HUDEP-2 (cell line): Measurements from ENCODE around the gene NHS.

Experiments
- DNase-seq, 76 experiments: peaks; one replicate each; lab custom pipeline; 2025; ENCODE audit not compliant: unreplicated experiment in 76 of 76; lab: John Stamatoyannopoulos, UW

The NHS gene

DNA sequence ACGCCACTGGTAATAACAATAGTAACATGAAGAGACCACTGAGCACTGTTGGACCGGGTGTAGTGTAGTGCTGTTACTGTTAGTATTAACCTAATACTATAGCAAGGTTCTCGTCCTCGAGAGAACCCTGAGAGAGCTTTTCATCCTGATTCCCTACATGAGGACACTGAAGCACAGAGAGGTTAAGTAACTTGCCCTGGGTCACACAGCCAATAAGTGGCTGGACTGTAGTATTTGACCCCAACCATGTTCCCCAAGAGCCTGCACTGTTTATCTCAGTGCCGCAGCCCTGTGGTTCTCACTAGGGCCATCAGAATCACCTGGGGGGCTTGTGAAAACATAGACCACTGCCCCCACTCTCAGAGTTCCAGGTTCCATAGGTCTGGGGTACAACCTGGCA lies 372.7 kb downstream of the NHS start:
- DNase-seq, result no peak

GRCh38 chrX:17748684-17749083 lies 373.7 kb downstream of the NHS start:
- no peak for DNase-seq

- DNase-seq, result no peak
Measured at GRCh38 chrX:17750436-17750835, 375.4 kb downstream of the NHS start.

DNA sequence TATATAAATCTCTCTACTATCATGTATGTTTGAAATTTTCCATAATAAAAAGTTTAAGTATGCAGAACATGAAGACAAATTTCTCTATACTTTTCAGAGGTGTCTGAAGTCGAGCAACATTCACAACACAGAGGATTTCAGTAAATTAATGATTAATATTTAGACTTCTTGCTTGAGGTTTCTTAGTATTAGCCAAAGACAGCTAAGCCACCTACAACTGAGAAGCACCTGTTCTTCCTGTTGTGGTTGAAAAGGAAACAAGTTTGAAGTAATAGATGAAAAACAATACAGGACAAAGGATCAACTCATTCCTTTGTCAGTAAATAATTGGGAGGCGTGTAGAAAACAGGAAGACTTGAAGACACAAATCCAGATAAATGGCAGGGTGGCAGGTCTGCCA lies 383.4 kb downstream of the NHS start:
- DNase-seq, result no peak

DNA sequence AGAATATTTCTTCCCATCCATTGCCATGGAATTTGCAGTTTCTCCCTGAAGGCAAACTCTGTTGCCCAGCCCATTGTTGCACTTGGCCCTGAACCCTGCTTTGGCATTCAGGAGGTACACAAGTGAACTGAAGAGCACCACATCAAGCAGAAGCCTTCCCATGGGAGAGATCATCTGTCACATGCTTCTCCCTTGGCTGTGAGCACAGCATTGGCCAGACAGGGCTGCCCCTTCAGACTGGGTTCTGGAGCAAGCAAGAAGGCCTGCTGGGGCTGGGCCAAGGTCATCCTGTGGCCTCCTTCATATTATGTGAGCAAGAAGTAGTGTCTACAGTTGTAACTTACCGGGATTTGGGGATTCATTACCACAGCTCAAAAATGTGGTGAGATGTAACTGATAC lies 385.0 kb downstream of the NHS start:
- no peak for DNase-seq

GRCh38 chrX:17767734-17768133 lies 392.7 kb downstream of the NHS start:
- DNase-seq, result no peak

GRCh38 chrX:17768997-17769396 lies 394.0 kb downstream of the NHS start:
- DNase-seq, result no peak

DNA sequence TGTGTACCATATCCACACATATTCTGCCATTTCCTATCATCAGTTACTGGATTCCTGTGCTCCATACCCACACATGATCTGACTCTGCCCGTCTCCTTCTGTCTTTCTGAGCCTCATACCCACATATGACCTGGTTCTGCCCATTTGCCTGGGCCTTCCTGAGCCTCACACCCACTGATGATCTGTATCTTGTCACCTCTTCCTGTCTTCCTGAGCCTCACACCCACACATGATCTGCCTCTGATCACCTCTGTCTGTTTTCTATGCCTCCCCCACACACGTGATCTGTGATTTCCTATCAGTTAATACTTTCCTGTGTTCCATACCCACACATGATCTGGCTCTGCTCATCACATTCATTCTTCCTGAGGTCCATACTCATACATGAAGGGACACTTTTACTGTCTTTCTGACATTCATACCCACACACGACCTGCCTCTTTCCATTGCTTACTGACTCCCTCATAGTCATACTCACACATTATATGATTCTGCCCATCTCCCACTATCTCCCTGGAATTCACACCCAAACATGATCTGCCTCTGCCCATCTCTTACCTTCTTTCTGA lies 394.8 kb downstream of the NHS start:
- no peak for DNase-seq

DNA sequence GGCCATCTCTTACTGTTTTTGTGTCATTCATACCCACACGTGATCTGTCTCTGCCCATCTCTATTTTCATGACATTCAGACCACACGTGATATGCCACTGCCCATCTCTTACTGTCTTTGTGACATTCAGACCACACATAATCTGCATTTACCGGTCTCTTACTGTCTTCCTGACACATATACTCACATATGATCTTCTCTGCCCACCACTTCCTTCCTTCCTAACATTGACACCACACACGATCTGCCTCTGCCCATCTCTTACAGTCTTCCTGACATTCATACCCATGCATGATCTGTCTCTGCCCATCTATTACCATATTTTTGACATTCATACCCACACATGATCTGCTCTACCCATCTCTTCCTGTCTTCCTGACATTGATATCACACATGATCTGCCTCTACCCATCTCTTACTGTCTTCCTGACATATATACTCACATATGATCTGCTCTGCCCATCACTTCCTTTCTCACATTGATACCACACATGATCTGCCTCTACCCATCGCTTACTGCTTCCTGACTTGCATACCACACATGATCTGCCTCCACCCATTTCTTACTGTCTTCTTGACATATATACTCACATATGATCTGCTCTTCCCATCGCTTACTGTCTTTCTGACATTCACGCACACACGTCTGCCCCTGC lies 398.3 kb downstream of the NHS start:
- no peak for DNase-seq

- DNase-seq, result no peak
Measured at GRCh38 chrX:17774053-17774452, 399.1 kb downstream of the NHS start.

- DNase-seq, result no peak
Measured at GRCh38 chrX:17778997-17779396, 404.0 kb downstream of the NHS start.

- DNase-seq, result no peak
Measured at GRCh38 chrX:17779434-17779833, 404.4 kb downstream of the NHS start.
